ENCODE data around the gene OVCA2.

Gene OVCA2

DNA sequence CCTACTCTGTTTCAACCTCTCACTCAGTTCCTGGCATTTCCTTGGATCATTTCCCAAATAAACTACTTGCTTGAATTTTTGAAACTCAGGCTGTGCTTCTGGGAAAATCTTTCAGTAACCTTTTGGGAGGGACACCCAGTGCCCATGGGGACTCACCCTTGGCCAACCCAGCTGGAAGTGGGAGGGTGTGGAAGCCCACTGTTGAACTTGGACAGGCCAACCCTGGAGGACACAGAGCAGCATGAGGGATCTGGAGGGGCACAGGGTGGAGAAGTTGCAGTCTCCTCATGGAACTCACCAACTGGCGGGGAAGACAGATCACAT is 27.9 kb upstream of the OVCA2 start:
- no peak for DNase-seq (ENCODE audit: low spot score)

DNA sequence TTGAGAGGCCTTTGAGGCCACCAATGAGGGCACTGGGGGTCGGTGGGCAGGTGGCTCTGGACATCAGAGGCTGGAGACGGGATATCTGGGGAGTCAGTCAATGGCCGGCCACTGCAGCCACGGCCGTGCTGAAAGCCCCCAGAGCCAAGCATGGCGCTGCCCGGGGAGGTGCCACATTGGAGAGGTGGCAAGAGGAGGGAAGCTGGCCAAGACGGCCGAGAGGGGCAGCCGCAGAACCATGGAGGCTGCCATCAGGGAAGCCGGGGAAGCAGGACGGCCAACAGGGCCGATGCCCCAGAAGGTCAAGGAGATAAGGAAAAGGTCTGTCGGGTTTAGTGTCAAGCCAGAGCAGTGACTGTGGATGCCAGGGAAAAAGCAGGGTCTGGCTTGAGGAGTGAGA is 26.5 kb upstream of the OVCA2 start:
- DNase-seq (ENCODE audit: low spot score) = no peak

- DNase-seq (ENCODE audit: low spot score) = no peak
Observed at GRCh38 chr17:2016494-2016893, 25.3 kb upstream of the OVCA2 start.

GRCh38 chr17:2017274-2017941 is 24.4 kb upstream of the OVCA2 start:
- no peak for DNase-seq (ENCODE audit: low spot score)

- DNase-seq (ENCODE audit: low spot score) = no peak
Observed at GRCh38 chr17:2018716-2019510, 22.9 kb upstream of the OVCA2 start.

GRCh38 chr17:2019723-2020122 is 22.1 kb upstream of the OVCA2 start:
- DNase-seq (ENCODE audit: low spot score) = no peak

DNA sequence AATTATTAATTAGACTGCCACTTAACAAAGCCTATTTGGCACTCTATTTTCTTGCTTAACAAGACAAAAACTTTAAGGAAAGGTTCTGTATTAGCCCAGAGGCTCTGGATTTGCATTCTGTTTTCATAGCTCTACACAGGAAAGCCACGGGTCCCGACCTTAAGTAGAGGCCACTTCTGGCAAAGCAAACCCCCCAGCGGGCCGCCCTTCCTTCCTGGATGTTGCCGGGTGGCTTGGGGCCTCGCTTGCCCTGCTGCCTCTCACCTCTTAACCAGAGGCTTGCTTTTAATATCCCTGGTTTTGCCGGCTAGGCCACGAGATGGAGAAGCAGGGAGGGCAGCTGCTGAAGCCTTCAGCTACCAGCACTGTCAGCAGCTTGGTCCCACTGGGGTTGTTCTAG is 21.1 kb upstream of the OVCA2 start:
- no peak for DNase-seq (ENCODE audit: low spot score)

GRCh38 chr17:2022647-2023240 is 19.1 kb upstream of the OVCA2 start:
- no peak for DNase-seq (ENCODE audit: low spot score)

DNA sequence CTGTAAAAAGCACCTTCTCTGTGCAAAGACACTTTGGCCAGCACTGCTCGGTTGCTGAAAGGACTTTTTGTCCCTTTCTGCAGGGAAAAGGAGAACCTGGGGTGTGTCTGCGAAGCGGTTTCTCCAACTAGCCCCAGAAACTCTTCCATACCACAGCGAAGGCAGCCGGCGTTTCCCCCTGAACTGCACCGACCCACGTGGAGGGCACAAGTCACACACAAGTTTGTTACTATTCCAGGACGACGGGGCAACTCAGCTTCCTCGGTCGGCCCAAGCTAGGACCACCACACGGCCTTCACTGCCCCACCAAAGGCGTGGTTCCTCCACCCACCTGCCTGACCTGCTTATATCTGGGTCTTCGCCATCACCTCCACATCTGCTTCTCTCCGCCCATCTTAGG is 18.6 kb upstream of the OVCA2 start:
- no peak for DNase-seq (ENCODE audit: low spot score)

GRCh38 chr17:2023692-2024571 is 17.9 kb upstream of the OVCA2 start:
- no peak for DNase-seq (ENCODE audit: low spot score)

GRCh38 chr17:2024572-2025219 is 17.1 kb upstream of the OVCA2 start:
- no peak for DNase-seq (ENCODE audit: low spot score)

- no peak for DNase-seq (ENCODE audit: low spot score)
Observed at GRCh38 chr17:2025220-2025621, 16.6 kb upstream of the OVCA2 start, which contains the start of gene RTN4RL1. TSS of gene RTN4RL1 (minus strand) at chr17:2025334. CDS start at chr17:2024865, 469 bp downstream.

DNA sequence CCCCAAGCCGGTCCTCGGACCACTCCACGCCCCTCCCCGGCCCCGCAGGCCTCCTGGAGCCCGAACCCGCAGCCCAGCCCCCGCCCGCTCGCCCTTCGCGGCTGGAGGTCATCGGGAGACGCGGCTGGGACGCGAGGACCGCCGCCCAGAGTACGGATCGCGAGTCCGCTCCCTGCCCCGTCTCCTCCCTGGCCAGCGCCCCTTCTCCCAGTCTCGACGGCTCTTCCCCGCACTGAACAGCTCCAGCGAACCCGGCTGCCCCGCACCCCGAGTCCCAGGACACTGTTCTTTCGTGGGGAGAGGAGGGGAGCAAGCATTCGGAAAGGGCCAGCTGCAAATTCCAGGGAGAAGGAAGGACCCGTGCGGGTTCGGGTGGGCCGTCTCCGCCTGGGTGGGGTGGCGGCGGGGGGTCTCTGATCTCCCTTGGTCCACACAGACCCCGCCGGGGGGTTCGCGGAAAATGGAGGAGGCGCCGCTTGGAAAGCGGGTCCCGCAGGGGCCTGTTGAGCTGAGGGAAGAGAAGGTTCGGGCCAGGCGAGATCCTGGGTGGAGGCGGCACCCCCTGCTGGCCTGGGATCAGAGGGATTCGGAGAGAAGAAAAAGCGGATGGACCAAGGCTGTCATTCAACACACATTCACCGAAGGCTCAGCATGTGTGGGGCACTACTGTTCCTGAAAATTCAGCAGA is 16.1 kb upstream of the OVCA2 start:
- DNase-seq (ENCODE audit: low spot score) = no peak

- no peak for DNase-seq (ENCODE audit: low spot score)
Observed at GRCh38 chr17:2027528-2028233, 14.1 kb upstream of the OVCA2 start.

- DNase-seq (ENCODE audit: low spot score) = no peak
Observed at GRCh38 chr17:2028234-2028614, 13.6 kb upstream of the OVCA2 start.

DNA sequence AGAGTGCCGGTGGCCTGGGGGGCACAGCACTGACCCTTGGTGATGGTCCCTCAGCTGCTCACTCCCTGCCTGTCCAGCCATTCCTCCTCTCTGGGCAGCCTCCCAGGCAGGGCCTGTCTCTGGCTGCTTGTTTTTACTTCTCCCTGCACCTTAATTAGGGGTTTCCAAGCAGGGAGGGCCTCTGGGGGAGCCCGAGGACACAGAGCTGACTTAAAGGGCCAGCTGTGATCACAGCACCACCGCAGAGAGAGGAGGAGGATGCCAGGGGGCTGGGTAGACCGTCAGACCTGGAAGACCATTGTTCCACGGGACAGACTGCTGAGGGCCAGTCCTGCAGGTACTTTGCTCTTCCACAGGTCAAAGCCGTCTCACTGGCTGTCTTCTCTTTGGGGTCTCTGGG is 13.1 kb upstream of the OVCA2 start:
- DNase-seq (ENCODE audit: low spot score) = no peak

DNA sequence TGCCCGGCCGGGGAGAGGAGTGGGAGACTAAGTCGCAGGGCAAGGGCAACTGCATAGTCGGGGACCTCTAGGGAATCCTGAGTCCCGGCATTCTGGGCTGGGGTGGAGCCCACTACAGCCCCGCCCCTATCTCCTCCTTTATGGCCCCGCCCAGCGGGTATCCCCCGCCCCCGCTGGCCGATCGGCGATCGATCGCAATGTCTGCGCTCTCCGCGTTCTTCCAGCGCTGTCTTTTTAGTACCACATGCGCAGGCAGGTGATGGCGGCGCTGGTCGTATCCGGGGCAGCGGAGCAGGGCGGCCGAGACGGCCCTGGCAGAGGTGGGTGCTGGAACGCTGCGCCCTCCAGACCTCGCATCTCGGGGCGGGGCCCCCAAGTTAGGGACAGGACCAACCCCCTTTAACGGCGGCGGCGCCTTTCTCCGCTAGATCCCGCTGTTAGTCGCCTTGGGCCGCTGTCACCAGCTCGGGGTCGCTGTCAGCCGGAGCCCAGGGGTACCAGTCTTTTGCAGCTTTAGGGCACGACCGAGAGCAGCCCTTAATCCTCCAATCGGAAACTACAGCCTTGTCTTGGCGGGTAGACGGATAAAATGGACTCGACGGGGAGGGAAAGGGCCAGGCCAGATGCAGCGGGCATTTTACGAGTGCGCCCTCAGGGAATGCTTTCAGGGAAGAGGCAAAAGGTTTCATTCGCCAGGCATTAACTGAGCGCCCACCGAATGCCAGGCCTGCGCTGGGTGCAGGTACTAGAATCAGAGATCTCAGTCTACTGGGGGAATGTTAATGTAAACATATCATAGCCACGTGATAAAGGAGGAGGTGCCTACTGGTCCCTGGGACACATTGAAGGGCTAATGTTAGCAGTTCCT is 11.7 kb upstream of the OVCA2 start, which contains the start of gene DPH1:
TSS of gene DPH1 (plus strand) at position 243 of the 868 bp plus-strand sequence. CDS start at position 260, 17 bp downstream.
- peak; percentile 74 for DNase-seq (ENCODE audit: low spot score)

GRCh38 chr17:2030779-2031163 is 11.1 kb upstream of the OVCA2 start:
- DNase-seq (ENCODE audit: low spot score) = no peak

DNA sequence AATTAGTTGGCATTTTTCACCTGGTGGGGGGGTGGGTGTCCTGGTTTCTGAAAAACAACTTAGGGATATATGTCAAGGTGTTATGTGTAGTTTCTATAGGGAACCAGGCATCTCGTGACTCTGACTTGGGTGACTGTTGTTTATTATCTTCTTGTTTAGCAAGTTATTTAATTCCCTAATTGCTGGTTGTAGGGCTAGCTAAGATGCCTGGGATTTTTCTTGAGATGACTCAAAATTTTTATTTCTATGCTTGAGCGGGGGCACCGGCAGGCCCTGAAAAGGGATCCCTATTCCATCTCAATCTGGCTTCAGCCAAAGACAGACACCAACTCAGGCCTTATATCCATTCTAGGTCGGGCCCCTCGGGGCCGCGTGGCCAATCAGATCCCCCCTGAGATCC is 8.7 kb upstream of the OVCA2 start:
- no peak for DNase-seq (ENCODE audit: low spot score)

GRCh38 chr17:2034157-2034556 is 7.7 kb upstream of the OVCA2 start:
- DNase-seq (ENCODE audit: low spot score) = no peak

Measured in pons (tissue), 1 donor.